ENCODE results near the gene FAU.

FAU gene

DNA sequence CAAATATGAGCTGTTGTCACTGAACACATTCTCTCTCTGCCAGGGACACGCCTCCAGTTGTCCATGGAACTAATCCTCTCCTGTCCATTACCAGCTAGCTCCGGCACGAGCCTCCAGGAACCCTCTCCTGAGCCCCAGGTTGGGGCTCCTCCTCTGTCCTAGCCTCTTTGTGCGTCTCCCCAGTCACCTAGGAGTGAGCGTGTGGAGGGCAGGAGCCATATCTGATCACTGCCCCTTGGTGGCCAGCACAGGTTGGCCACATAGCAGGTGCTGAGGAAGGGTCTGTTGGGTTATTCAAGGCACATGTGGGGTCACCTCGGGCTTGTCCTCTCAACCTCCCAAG is 9.9 kb upstream of the FAU start:
- H3K27ac ChIP-seq: peak overlapping the region; percentile 100

DNA sequence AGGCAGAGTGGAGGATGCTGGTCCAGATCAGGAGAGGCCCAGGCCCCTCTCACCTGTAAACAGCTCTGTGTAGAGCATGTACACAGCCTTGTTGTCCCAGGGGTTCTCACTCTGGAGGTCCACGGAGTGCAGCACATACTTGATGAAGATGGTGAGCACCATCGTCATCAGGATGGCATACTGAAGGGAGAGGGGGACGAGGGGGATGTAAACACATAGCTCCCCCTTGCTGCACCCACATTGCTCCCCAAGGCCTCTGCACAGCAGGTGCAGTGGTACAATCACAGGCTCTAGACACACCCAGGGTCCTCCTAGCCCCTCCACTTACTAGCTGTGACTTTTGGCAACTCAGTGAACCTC is 9.5 kb upstream of the FAU start:
- TF ChIP-seq, protein P1, sequence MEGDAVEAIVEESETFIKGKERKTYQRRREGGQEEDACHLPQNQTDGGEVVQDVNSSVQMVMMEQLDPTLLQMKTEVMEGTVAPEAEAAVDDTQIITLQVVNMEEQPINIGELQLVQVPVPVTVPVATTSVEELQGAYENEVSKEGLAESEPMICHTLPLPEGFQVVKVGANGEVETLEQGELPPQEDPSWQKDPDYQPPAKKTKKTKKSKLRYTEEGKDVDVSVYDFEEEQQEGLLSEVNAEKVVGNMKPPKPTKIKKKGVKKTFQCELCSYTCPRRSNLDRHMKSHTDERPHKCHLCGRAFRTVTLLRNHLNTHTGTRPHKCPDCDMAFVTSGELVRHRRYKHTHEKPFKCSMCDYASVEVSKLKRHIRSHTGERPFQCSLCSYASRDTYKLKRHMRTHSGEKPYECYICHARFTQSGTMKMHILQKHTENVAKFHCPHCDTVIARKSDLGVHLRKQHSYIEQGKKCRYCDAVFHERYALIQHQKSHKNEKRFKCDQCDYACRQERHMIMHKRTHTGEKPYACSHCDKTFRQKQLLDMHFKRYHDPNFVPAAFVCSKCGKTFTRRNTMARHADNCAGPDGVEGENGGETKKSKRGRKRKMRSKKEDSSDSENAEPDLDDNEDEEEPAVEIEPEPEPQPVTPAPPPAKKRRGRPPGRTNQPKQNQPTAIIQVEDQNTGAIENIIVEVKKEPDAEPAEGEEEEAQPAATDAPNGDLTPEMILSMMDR (conservative IDR thresholded peaks at IDR 0.05): no peak
- H3K27ac ChIP-seq: peak overlapping the region; percentile 100; the same call in 1 of the 2 replicates

More for the DNA sequence above, 9.9 kb upstream of the FAU start:
- TF ChIP-seq, protein P1 (conservative IDR thresholded peaks at IDR 0.05): no peak

DNA sequence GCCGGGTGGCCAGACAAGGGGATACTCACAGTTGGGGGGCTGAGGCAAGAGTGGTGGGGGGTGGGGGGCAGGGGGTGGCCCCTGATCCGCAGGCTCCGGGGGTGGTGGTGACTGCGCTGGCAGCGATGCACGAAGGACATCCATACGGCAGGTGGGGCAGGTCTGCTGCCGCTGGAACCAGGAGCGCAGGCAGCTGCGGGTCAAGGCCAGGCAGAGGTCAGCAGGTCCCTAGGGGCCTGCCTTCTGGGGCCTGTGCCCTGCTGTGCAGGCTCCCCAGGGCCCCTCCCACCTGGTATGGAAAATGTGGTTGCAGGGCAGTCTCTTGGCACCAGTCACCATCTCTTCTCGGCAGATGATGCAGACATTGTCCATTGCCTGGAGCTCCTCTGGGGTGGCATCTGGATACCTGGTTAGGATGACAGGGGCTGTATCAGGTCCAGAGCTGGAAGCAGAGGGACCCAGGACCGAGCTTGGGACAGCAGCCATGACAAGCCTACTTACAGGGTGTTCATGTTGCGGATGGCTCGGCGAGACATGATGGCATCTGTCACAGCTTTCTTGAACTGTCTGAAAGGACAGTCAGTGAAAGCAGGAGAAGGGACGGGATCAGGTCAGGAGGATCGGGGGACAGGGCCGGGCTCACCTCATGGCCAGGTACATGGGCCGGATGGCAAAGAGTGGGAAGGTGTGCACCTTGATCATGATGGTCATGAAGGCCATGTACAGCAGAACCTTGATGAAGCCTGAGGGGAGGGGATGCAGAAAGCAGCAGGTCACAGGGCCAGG is 8.9 kb upstream of the FAU start:
- TF ChIP-seq, protein P1 (conservative IDR thresholded peaks at IDR 0.05): no peak
- no peak overlapping the region for H3K27ac ChIP-seq

DNA sequence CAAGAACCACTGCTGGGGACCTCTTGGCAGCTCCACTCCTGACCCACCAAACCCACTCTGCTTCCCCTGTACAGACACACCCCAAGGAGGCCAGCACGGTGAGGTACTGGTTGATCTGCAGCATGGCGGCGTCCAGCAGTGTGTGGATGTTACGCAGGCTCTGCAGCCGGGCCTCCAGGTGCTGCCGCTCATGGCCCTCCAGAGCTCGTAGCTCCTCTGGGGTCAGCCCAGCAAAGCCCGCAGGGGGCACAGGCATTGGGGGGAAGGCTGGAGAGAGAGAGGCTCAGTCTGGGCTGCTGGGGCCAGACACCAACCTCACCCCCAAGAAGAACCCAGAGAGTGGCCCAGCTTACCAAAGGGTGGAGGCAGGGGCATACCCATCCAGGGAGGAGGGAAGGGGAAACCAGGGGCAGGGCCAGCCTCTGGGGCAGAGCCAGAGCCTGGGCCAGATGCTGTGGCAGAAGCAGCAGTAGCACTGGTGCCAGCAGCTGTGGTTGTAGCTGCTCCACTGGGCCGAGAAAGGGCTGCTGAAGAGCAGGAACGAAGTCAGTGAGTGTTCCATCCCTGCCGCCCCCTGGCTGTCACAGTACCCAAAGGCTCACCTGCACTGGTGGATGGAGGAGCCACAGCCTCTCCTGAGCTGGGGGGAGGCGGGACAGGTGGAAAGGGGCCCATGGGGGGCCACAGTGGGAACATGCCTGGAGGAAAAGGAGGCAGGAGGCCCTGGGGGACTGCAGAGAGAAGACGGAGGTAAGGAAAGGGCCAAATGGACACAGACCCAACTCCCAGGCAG is 7.9 kb upstream of the FAU start:
- TF ChIP-seq, protein P1 (conservative IDR thresholded peaks at IDR 0.05): no peak
- peak overlapping the region; percentile 12; the same call in 1 of the 2 replicates for H3K27ac ChIP-seq

DNA sequence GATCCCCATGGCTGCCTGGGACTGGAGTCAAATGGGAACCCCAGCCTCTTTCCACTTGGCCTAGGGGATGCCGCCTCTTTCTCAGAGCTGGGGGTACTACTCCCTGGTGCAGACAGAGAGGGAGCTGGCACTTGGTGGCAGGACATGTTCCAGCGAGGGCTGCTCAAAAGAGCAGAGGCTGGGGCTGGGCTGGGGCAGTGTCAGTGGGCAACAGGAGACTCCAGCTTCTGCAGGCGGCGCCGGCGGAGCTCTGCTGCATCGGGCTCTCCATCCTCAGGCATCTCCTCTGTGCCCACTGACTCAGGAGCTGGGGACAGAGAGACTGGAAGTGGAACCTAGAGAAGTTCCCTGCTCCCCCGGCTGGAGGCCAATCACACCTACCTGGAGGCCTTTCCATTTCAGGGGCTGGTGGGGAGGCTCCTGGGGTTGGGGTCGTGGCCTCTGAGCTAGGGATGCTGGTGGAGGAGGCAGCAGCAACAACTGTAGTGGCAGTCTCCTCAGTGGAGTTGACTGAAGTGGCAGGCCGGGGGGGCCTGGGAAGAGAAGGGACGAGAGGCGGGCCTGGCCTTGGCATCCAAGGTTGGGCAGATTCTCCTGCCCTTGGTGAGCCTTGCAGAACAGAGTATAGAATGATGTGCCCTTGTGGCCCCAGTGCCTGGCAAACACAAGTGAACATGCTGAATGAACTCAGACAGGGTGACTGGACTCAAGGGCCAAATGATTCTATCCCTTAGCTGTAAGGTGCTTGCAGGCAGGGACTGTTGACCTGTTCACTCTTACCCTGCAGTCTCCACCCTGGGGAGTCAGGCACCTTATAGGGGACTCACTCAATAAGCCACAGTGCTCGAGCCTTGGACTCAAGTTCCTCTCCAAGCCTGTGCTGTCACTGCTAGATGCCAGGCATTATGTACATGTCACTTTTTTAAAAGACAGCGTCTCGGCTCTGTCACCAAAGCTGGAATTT is 6.5 kb upstream of the FAU start:
- TF ChIP-seq, protein P1 (conservative IDR thresholded peaks at IDR 0.05): no peak
- H3K27ac ChIP-seq: peak overlapping the region; percentile 18

DNA sequence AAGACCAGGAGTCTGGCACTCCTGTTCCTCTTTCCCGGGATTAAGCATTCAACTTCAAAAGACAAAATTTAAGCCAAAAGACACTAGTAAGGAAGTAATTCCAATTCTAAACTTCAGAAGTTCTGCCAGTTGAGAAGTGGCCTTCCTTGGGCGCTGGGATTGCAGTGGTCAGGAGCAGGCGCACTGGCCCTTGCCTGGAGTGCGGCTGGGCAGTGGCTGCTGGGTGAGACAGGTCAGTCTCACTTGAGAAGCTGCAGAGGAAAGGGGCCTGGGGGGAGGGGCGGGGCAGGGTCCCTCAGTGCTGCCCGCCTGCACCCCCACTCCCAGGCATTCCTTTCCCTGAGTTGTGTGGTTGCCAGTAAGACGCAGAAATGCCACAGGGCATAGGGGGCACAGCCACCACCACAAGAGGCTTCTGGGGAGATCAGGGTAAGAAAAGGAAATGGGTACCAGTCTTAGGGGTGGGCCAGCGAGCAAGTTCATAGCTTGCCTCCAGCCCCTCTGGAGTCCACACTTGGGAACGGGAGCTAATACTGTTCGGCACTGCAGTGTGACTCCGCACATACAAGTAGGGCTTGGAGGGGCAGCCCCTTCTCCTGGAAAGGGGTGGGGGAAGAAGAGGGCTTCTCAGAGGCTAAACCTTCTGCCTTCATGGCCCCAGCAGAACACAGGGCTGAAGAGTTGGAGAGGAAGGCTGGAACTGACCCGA is 5.7 kb upstream of the FAU start:
- TF ChIP-seq, protein P1 (conservative IDR thresholded peaks at IDR 0.05): no peak
- H3K27ac ChIP-seq: peak overlapping the region; percentile 18
